CD4-positive, alpha-beta T cell treated with Interleukin-17A for 1 hour (primary cell): ENCODE measurements around the gene MPP1.

ENCODE experiments used
- DNase-seq: peaks from one replicate; pipeline ENCODE4 v3.0.0-alpha.2; 2020

The MPP1 gene

DNA sequence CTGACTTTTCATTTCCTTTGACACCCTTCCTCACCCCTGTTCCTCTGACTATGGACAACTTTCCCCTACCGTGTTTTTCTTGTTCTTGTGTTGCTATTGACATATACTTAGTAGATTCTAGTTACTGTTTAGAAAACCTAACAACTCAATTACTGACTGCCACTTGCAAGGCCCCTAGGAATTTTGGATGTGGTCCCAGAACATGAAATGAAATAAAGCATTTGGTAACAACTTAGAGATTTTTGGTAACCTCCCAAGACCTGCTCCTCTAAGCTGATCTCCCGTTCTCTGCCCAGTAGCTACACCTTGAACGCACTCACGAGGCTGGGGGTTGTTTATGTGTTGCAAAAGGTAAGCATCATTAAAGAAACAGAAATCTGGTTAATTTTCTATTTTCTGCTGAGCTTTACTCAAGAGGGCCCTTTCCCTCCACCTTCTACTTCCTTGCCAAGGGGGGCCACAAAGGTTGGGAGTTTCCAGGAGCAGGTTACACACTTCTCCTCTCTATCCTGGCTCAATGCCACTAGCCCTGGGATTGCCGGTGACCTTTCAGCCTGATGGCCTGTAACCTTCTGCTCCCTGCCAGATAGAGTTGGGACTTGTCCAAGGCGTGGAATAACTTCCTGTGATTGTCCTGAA, 74.9 kb downstream of the MPP1 start:
- no peak for DNase-seq

DNA sequence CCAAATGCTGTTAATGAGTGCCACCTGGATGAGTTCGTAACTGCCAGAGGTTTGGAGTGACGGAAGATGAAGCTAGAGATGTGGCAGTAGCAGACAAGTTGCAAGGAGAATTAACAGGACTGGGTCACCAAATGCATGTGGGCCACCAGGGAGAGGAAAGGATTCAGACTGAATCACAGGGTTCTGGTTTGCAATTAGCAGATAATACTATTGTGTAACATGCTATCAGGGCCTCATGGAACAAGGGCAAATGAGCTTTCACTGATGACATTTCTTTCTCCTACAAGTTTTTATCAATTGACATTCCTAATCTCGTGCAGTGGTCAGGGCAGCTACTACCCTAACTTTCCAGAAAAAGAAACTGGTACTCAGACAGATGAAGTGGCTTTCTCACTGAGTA, 75.8 kb downstream of the MPP1 start:
- DNase-seq, result no peak
